HEK293 (cell line): Measurements from ENCODE around the gene BEST1.

Experiments used
- CTCF ChIA-PET: fragments of 350-600 bp; formaldehyde crosslinking; extraction: SDS; loops from one replicate; lab custom pipeline; 2021; ENCODE audit warnings: antibody characterized with exemption; lab: Yijun Ruan, JAX
- POLR2A ChIA-PET: fragments of 300-600 bp; formaldehyde crosslinking; extraction: SDS; loops from one replicate; lab custom pipeline; 2020; ENCODE audit warnings: antibody characterized with exemption, inconsistent platforms; lab: Yijun Ruan, JAX
- H3K27ac ChIP-seq: fragments of 200-500 bp; sonication (Bioruptor generic); 2 replicates; pipeline ENCODE4 v1.5.1; 2014; ENCODE audit warnings: low read depth, low read length, control low read depth, inconsistent platforms; ENCODE audit errors: extremely low read depth
- H3K36me3 ChIP-seq, 2 experiments: fragments of 200-500 bp in 1 of 2; sonication (Bioruptor generic) in 1 of 2; 1 replicate in 1 of 2; 2 replicates in 1 of 2; pipeline ENCODE4 v1.5.1; 2014 to 2017; ENCODE audit warnings: inconsistent platforms in 2 of 2, low read length in 2 of 2; ENCODE audit not compliant: control insufficient read depth in 2 of 2, insufficient read depth in 1 of 2
- H3K4me1 ChIP-seq: fragments of 200-500 bp; sonication (Bioruptor generic); 2 replicates; pipeline ENCODE4 v1.5.1; 2014; ENCODE audit warnings: mild to moderate bottlenecking, low read length, inconsistent platforms; ENCODE audit not compliant: control insufficient read depth, insufficient read depth
- H3K4me3 ChIP-seq: 2 replicates; pipeline ENCODE4 v1.5.1; 2011; ENCODE audit warnings: low read depth, mild to moderate bottlenecking, control low read depth, low read length, moderate library complexity
- H3K9me3 ChIP-seq: fragments of 200-500 bp; sonication (Bioruptor generic); 2 replicates; pipeline ENCODE4 v1.5.1; 2014; ENCODE audit warnings: low read depth, low read length, inconsistent platforms; ENCODE audit not compliant: control insufficient read depth, insufficient read depth
- BCL11B ChIP-seq: fragments of 450-650 bp; formaldehyde crosslinking; IDR thresholded peaks from 2 replicates; pipeline ENCODE4 v1.5.1; 2016; ENCODE audit warnings: low read depth, missing biosample characterization, missing genetic modification characterization
- FEZF1 ChIP-seq: fragments of 450-650 bp; formaldehyde crosslinking; IDR thresholded peaks from 2 replicates; pipeline ENCODE4 v1.5.1; 2016; ENCODE audit warnings: missing biosample characterization, missing genetic modification characterization
- GLIS2 ChIP-seq: fragments of 450-650 bp; formaldehyde crosslinking; IDR thresholded peaks from 2 replicates; pipeline ENCODE4 v1.5.1; 2016; ENCODE audit warnings: missing biosample characterization, missing genetic modification characterization
- HOXA7 ChIP-seq: sonication (generic); formaldehyde crosslinking; IDR thresholded peaks from 2 replicates; pipeline ENCODE4 v1.8.1; 2022; ENCODE audit warnings: missing genetic modification reagents, borderline replicate concordance
- KLF9 ChIP-seq: fragments of 450-650 bp; formaldehyde crosslinking; IDR thresholded peaks from 2 replicates; pipeline ENCODE4 v1.5.1; 2016; ENCODE audit warnings: missing biosample characterization, missing genetic modification characterization, low read depth
- PRDM10 ChIP-seq: fragments of 450-650 bp; formaldehyde crosslinking; IDR thresholded peaks from 2 replicates; pipeline ENCODE4 v1.5.1; 2016; ENCODE audit warnings: missing biosample characterization, missing genetic modification characterization
- ZBTB17 ChIP-seq: fragments of 450-650 bp; formaldehyde crosslinking; IDR thresholded peaks from 2 replicates; pipeline ENCODE4 v1.5.1; 2016; ENCODE audit warnings: missing biosample characterization, missing genetic modification characterization
- ZEB2 ChIP-seq: fragments of 450-650 bp; formaldehyde crosslinking; IDR thresholded peaks from 2 replicates; pipeline ENCODE4 v1.5.1; 2016; ENCODE audit warnings: missing biosample characterization, missing genetic modification characterization
- ZFP37 ChIP-seq: fragments of 450-650 bp; formaldehyde crosslinking; IDR thresholded peaks from 2 replicates; pipeline ENCODE4 v1.5.1; 2016; ENCODE audit warnings: missing biosample characterization, missing genetic modification characterization
- ZNF19 ChIP-seq: fragments of 450-650 bp; formaldehyde crosslinking; IDR thresholded peaks from 2 replicates; pipeline ENCODE4; 2016; ENCODE audit warnings: missing biosample characterization, missing genetic modification characterization, low read depth
- ZNF202 ChIP-seq: fragments of 450-650 bp; formaldehyde crosslinking; IDR thresholded peaks from 2 replicates; pipeline ENCODE4 v1.5.1; 2016; ENCODE audit warnings: missing biosample characterization, missing genetic modification characterization, borderline replicate concordance
- ZNF214 ChIP-seq: fragments of 450-650 bp; formaldehyde crosslinking; IDR thresholded peaks from 2 replicates; pipeline ENCODE4 v1.5.1; 2017; ENCODE audit warnings: missing biosample characterization, mild to moderate bottlenecking, missing genetic modification characterization, borderline replicate concordance
- ZNF221 ChIP-seq: fragments of 450-650 bp; formaldehyde crosslinking; IDR thresholded peaks from 2 replicates; pipeline ENCODE4 v1.5.1; 2017; ENCODE audit warnings: missing biosample characterization, missing genetic modification characterization, borderline replicate concordance
- ZNF311 ChIP-seq: fragments of 450-650 bp; formaldehyde crosslinking; IDR thresholded peaks from 2 replicates; pipeline ENCODE4 v1.5.1; 2017; ENCODE audit warnings: missing biosample characterization, missing genetic modification characterization, borderline replicate concordance
- ZNF366 ChIP-seq: fragments of 450-650 bp; formaldehyde crosslinking; conservative IDR thresholded peaks from 2 replicates; pipeline ENCODE4 v1.5.1; 2016; ENCODE audit warnings: missing biosample characterization, missing genetic modification characterization
- ZNF416 ChIP-seq: fragments of 450-650 bp; formaldehyde crosslinking; IDR thresholded peaks from 2 replicates; pipeline ENCODE4 v1.5.1; 2016; ENCODE audit warnings: missing biosample characterization, missing genetic modification characterization
- ZNF529 ChIP-seq: fragments of 450-650 bp; formaldehyde crosslinking; IDR thresholded peaks from 2 replicates; pipeline ENCODE4 v1.5.1; 2017; ENCODE audit warnings: missing genetic modification characterization, missing biosample characterization; ENCODE audit not compliant: insufficient replicate concordance
- ZNF558 ChIP-seq: fragments of 450-650 bp; formaldehyde crosslinking; IDR thresholded peaks from 2 replicates; pipeline ENCODE4 v1.5.1; 2016; ENCODE audit warnings: missing biosample characterization, missing genetic modification characterization
- ZNF561 ChIP-seq: fragments of 450-650 bp; IDR thresholded peaks from 2 replicates; pipeline ENCODE4 v1.5.1; 2018; ENCODE audit warnings: missing biosample characterization, missing genetic modification characterization, borderline replicate concordance
- ZNF585B ChIP-seq: fragments of 450-650 bp; formaldehyde crosslinking; IDR thresholded peaks from 2 replicates; pipeline ENCODE4 v1.5.1; 2016; ENCODE audit warnings: missing biosample characterization, missing genetic modification characterization
- ZNF660 ChIP-seq: fragments of 450-650 bp; IDR thresholded peaks from 2 replicates; pipeline ENCODE4 v1.5.1; 2018; ENCODE audit warnings: missing biosample characterization, mild to moderate bottlenecking, missing genetic modification characterization
- ZNF707 ChIP-seq: fragments of 450-650 bp; formaldehyde crosslinking; IDR thresholded peaks from 2 replicates; pipeline ENCODE4 v1.5.1; 2016; ENCODE audit warnings: missing biosample characterization, missing genetic modification characterization
- ZNF830 ChIP-seq: fragments of 450-650 bp; IDR thresholded peaks from 2 replicates; pipeline ENCODE4 v1.5.0; 2018; ENCODE audit warnings: missing biosample characterization, missing genetic modification characterization, low read depth, mild to moderate bottlenecking, moderate library complexity
- TF ChIP-seq, protein P1 (sequence below): fragments of 450-650 bp; formaldehyde crosslinking; conservative IDR thresholded peaks from 2 replicates; pipeline ENCODE4 v1.5.1; 2016; ENCODE audit warnings: low read depth, missing biosample characterization, missing genetic modification characterization

Gene BEST1

GRCh38 chr11:61949169-61950034 lies 749 bp upstream of the BEST1 start (continued):
- TF ChIP-seq PRDM10: peak; percentile 80
- no peak for TF ChIP-seq ZNF221
- TF ChIP-seq ZFP37 (tag by site-specific recombination): no peak
- TF ChIP-seq ZEB2: peak; percentile 83
- TF ChIP-seq, protein P1, sequence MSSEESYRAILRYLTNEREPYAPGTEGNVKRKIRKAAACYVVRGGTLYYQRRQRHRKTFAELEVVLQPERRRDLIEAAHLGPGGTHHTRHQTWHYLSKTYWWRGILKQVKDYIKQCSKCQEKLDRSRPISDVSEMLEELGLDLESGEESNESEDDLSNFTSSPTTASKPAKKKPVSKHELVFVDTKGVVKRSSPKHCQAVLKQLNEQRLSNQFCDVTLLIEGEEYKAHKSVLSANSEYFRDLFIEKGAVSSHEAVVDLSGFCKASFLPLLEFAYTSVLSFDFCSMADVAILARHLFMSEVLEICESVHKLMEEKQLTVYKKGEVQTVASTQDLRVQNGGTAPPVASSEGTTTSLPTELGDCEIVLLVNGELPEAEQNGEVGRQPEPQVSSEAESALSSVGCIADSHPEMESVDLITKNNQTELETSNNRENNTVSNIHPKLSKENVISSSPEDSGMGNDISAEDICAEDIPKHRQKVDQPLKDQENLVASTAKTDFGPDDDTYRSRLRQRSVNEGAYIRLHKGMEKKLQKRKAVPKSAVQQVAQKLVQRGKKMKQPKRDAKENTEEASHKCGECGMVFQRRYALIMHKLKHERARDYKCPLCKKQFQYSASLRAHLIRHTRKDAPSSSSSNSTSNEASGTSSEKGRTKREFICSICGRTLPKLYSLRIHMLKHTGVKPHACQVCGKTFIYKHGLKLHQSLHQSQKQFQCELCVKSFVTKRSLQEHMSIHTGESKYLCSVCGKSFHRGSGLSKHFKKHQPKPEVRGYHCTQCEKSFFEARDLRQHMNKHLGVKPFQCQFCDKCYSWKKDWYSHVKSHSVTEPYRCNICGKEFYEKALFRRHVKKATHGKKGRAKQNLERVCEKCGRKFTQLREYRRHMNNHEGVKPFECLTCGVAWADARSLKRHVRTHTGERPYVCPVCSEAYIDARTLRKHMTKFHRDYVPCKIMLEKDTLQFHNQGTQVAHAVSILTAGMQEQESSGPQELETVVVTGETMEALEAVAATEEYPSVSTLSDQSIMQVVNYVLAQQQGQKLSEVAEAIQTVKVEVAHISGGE (tag by site-specific recombination): no peak
- TF ChIP-seq ZNF558 (tag by site-specific recombination): 0 out of 2 replicates have a peak, but pooled peaks have one; percentile 30
- peak; percentile 80 for TF ChIP-seq ZBTB17 (tag by site-specific recombination)
- TF ChIP-seq, all 188 proteins: peak for 33

DNA sequence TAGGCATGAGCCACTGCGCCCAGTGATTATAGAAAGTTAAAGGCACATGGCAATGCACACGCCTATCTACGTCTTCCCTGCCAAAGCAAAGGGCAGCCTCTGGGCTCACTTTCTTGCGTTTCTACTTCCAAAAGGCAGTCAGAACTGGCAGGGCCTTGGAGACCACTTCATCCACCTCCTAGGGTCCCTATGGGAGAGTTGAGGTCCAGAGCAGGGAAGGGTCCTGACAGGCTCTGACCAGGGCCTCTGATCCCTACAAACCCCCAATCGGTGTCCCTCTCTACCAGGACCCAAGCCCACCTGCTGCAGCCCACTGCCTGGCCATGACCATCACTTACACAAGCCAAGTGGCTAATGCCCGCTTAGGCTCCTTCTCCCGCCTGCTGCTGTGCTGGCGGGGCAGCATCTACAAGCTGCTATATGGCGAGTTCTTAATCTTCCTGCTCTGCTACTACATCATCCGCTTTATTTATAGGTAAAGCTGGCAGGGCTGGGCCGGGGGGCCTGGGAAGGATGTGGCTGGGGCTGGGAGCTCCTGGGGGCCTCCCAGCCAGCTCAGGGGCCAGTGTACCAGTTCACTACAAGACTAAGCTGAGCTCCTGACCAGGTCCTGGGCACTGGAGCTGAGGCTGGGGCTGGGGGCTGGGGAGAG lies 1.5 kb downstream of the BEST1 start:
- peaks cover 3% of the 10 kb centered on the region; the same call in 1 of the 2 replicates for H3K4me1 ChIP-seq
- no peaks in the 10 kb centered on the region for H3K9me3 ChIP-seq
- H3K36me3 ChIP-seq: no peaks in the 10 kb centered on the region
- ChIA-PET CTCF (interaction anchor here (0.5 to 6.4 kb wide), 6 partner anchors 14 to 156 kb away, joined by 3 to 62 read pairs (median 6); no protein-coding TSS in a partner anchor), POLR2A (interaction anchor here (0.6 kb wide), 1 partner anchor 115 kb away, joined by 3 read pairs; no protein-coding TSS in a partner anchor)
- no peak overlapping the region for H3K27ac ChIP-seq
- no peak overlapping the region for H3K4me3 ChIP-seq
- TF ChIP-seq ZNF561 (tag by site-specific recombination) (no peak), ZNF311 (no peak), ZNF202 (tag by site-specific recombination) (no peak), ZNF416 (tag by site-specific recombination) (no peak)

DNA sequence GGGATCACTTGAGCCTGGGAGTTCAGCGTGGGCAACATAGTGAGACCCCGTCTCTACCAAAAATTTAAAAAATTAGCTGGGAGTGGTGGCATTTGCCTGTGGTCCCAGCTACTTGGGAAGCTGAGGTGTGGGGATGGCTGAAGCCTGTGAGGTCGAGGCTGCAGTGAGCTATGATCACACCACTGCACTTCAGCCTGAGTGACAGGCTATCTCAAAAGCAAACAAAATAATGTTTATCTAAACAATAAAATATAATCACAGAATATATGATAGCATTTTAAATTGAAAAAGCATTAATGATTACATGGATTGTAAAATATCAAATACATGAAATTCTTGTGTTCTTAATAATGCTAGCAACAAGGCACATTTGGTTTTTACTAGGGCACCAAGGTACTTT lies 2.7 kb downstream of the BEST1 start:
- peaks cover 3% of the 10 kb centered on the region; the same call in 1 of the 2 replicates for H3K4me1 ChIP-seq
- H3K27ac ChIP-seq: no peak overlapping the region
- H3K9me3 ChIP-seq: no peaks in the 10 kb centered on the region
- ChIA-PET CTCF (interaction anchor here (2.0 kb wide), 1 partner anchor 129 kb away, joined by 7 read pairs; no protein-coding TSS in a partner anchor), POLR2A (no interaction called here)
- no peak overlapping the region for H3K4me3 ChIP-seq
- H3K36me3 ChIP-seq: no peaks in the 10 kb centered on the region
- no peak for TF ChIP-seq ZNF19
- no peak for TF ChIP-seq HOXA7 (CRISPR knock-in tag)
- no peak for TF ChIP-seq ZNF660
- TF ChIP-seq ZNF585B: no peak
- TF ChIP-seq KLF9 (tag by site-specific recombination): no peak
- no peak for TF ChIP-seq GLIS2 (tag by site-specific recombination)
- TF ChIP-seq ZNF366 (tag by site-specific recombination): no peak
- no peak for TF ChIP-seq ZNF707 (tag by site-specific recombination)
- no peak for TF ChIP-seq ZNF529
- TF ChIP-seq FEZF1 (tag by site-specific recombination): no peak
- no peak for TF ChIP-seq ZNF214 (tag by site-specific recombination)
- TF ChIP-seq ZNF830 (tag by site-specific recombination): no peak
- TF ChIP-seq BCL11B (tag by site-specific recombination): no peak
